Superior temporal gyrus (tissue), 1 donor: ENCODE results near the gene LHB.

Experiments
- DNase-seq: peaks from one replicate; pipeline ENCODE4 v3.0.0-alpha.2; 2016; ENCODE audit errors: extremely low spot score

The LHB gene

GRCh38 chr19:49010453-49010852 is 6.4 kb downstream of the LHB start:
- no peak for DNase-seq

GRCh38 chr19:49009828-49010227 is 7.1 kb downstream of the LHB start:
- DNase-seq: no peak

- no peak for DNase-seq
Observed at GRCh38 chr19:49006905-49007304, 10.0 kb downstream of the LHB start.

DNA sequence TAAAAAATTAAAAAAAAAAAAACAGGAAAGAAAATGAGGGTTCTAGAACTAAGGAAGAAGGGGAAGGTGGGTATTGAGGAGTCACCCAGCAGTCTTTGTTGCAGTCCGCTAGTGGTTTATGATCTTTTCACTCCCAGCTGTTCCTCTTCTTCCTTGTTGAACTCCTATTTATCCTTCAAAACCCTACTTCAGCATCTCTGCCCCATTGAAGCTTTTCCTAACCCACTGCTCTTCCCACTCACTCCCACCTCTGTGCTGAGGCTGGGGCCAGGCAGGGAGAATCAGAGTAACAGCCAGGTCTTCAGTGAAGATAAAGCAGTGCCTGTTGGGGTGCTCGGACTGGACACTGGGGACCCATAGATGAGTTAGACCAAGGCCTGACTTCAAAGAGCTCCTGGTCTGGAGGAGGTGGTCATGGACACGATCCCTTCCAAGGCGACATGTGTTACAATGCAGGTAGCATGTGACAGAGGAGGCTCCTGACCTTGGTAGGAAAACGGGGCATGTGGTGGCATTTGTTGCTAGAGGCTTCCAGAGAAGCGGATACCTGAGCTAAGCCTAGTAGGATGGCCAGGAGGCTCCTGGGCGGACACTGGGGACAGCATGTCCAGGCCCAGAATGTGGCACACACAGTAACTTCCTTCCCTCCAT is 11.8 kb downstream of the LHB start:
- DNase-seq: no peak

DNA sequence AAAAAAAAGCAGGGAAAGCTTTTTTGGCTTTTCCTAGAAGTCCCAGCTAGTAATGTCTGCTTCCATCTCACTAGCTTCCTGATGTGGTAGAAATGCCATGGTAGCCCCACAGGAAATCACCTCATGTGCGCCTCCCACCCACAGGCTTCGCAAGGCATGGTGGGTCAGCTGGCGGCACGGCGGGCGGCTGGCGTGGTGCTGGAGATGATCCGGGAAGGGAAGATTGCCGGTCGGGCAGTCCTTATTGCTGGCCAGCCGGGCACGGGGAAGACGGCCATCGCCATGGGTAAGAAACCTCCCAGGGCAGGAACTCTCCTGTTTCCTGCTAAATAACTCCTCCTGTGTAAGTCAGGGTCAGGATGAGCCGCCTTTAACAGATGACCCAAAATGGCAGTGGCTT is 12.8 kb downstream of the LHB start:
- DNase-seq: no peak

DNA sequence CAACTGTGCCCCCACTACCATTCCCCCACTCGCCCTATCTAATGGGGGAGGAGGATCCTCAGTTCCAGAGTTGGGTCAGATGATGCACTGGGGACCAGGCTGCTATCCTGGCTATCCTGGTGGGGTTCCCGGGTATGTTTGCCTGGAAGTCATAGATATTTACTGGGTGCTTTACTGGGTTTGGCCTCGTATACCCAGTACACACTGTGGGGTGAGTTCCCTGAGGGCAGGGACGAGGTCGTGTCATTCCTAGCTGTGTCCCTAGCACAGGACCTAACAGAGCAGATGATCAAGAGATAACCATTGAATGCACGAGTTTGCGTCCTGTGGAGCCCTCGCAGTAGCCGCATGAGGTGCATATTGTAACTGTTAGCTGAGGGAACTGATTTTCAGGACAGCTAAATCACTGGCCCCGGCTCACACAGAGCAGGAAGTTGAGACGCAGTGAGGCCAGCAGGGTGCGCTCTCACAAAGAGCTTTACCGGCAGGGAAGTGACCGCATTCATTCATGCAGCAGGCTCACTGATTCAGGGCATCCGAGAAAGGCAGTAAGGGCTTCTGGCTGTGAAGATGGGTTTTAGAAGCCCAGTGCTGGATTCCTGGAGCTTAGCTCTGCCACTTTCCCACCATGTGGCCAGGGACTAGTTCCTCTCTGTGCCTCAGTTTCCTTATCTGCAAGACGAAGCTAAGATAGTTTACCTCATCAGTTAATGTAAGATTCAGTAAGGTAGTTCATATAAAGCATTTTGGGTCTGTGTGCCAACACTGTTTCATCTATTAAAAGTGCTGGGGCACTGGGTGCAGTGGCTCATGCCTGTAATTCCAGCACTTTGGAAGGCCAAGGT is 17.2 kb downstream of the LHB start:
- DNase-seq: peak; percentile 22

GRCh38 chr19:48997972-48998371 is 18.9 kb downstream of the LHB start:
- no peak for DNase-seq

GRCh38 chr19:48994035-48994386 is 22.9 kb downstream of the LHB start:
- peak; percentile 12 for DNase-seq

GRCh38 chr19:48993175-48994034 is 23.5 kb downstream of the LHB start, which contains the start of the genes GYS1 and RUVBL2:
Gene GYS1, minus strand, starts transcription at chr19:48993309. Its CDS starts 197 bp downstream, at chr19:48993112.
Gene RUVBL2, plus strand, starts transcription at chr19:48993887. Its CDS starts 25 bp downstream, at chr19:48993912.
- peak; percentile 100 for DNase-seq

GRCh38 chr19:48992581-48993174 is 24.2 kb downstream of the LHB start:
- peak; percentile 25 for DNase-seq

DNA sequence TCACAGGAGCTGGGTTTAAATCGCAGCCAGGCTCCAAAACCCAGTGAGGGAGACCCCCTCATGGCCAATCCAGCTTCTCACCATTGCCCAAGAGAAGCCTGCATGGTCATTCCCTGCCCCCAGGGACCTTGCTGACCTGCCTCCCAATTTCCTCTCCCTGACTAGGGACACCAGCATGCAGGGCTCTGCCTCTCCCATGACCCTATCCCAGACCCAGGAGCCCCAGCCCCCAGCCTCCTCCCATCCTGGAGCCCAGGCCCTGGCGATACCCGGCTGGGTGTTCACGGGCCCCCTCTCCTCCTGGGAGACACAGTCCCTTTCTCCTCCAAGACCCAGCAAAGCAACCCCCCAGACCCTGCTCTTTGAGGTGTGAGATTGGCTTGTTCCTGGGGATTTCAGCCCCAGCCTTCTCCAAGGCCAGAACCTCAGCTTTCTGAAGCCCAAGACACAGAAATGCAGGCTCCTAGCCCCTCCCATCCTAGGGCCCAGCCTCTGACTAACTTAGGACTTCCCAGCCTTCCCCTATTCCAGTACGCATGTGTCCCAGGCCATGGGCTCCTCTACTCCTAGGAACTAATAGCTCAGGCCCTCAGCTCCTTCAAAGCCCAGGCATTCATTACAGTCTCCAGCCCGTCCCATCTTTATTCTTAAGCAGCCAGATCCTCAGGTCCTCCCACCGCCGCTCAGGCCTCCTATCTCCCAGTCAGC is 24.9 kb downstream of the LHB start:
- peak; percentile 15 for DNase-seq

DNA sequence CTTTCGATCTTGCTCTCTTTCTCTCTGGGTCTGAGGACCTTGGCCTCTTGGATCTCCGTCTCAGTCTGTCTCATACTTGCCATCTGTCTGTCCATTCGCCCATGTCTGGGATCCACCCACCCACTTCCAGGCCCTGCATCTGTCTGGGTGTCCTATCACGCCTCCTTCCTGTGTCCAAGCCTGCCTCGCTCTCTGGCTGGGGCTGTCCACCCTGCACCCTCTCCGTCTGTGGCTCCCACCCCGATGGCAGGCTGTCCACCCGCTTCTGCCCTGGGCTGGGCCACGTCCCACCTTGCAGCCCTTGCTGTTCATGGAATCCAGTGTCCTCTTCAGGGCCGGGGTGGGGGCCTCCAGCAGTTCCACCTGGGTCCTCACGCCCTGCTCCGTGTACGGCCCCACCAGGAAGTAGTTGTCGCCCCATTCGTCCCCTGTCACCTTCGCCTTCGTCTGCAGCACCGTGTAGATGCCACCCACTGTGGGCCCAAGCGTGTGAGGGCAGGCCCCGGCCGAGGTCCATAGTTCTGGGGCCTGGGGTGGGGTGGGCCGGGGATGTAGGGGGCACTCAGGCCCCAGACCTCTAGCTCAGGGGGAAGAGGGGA is 25.8 kb downstream of the LHB start:
- DNase-seq: no peak

GRCh38 chr19:48990400-48990799 is 26.5 kb downstream of the LHB start:
- DNase-seq: no peak

GRCh38 chr19:48989701-48990291 is 27.1 kb downstream of the LHB start:
- no peak for DNase-seq

DNA sequence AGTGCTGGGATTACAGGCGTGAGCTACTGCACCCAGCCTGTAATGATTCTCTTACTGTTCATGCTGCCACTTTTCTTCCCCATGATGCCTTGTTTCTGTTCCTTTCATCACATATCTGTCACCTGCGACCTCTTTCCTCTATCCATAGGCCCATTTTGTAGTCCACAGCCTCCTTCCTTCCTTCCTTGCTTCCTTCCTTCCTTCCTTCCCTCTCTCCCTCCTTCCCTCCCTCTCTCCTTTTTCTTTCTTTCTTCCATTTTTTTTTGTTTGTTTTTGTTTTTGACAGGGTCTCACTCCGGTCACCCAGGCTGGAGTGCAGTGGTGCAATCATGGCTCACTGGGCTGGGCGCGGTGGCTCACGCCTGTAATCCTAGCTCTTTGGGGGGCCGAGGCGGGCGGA is 28.0 kb downstream of the LHB start:
- DNase-seq: no peak

- no peak for DNase-seq
Observed at GRCh38 chr19:48988286-48988685, 28.6 kb downstream of the LHB start.

DNA sequence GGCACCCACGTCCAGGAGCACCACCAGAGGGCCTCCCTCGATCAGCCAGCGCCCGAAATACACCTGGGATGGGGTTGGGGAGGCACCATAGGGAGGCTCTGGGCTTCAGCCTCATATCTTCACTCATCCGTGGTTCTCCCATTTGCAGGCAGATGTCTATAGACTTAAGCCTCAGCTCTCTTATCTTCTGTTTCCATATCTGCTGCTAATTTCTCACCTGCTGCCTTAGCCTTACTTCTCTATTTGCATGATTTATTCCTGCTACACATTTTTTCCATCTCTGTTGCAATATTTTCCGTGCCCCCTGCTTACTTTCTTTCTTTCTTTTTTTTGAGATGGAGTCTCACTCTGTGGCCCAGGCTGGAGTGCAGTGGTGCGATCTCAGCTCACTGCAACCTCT is 29.6 kb downstream of the LHB start:
- DNase-seq: no peak

DNA sequence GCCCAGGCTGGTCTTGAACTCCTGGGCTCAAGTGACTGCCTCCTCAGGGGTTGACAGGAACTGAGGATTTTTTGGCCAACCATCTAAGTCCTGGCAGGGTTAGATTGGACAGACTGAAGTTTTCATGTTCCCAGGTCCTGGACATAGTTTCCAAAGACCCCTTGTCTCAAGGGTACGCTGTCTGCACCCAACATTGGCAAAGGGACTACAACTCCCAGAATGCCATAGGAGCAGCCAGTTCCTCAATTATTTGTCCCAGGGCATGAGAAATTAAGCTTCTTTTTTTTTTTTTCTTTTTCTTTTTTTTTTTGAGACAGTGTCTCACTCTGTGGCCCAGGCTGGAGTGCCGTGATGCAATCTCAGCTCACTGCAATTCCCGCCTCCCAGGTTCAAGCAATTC is 30.7 kb downstream of the LHB start:
- DNase-seq: no peak

DNA sequence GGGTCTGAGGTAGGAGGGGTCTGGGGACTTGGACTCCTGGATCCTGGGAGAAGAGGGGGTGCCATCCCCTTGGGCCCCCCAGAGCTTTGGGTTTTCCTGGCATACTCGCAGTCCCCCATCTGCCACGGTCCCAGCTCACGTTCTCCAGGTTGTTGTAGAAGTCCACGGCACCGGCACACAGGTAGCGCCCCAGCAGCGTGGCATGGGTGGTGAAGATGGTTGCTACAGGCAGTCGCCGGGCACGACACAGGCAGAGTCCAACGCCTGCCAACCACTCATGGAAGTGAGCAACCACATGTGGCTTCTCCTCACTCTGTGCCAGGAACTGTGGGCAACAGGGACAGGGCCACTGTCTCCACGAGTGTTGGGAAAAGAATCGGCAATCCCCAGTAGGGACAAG is 31.2 kb downstream of the LHB start:
- DNase-seq: no peak

- no peak for DNase-seq
Observed at GRCh38 chr19:48982280-48982679, 34.6 kb downstream of the LHB start.
